HCT116 (cell line): ENCODE measurements around the gene ALKBH4.
"Not testable (repeated sequence)": the region's sequence is repeated elsewhere in the genome, so short reads cannot be mapped to it uniquely, and the experiment has no call there.

ENCODE experiments used
- CTCF ChIP-seq, 3 experiments: fragments of 200-600 bp in 1 of 3; sonication (generic) in 1 of 3; IDR thresholded peaks in 2 of 3; conservative IDR thresholded peaks in 1 of 3; 2 replicates each; pipeline ENCODE4 v1.5.1; 2012 to 2017; ENCODE audit warnings: low read depth in 2 of 3, low read length in 2 of 3, antibody characterized with exemption in 1 of 3, borderline replicate concordance in 1 of 3, control low read depth in 1 of 3, mild to moderate bottlenecking in 1 of 3, mixed read lengths in 1 of 3, mixed run types in 1 of 3, moderate library complexity in 1 of 3; ENCODE audit not compliant: insufficient read depth in 1 of 3
- MAX ChIP-seq: IDR thresholded peaks from 2 replicates; pipeline ENCODE4 v1.6.1; 2012

- not testable (repeated sequence) for TF ChIP-seq CTCF (IDR thresholded peaks at IDR 0.05 in 2 of 3, conservative IDR thresholded peaks at IDR 0.05 in 1 of 3; ENCODE audit: borderline replicate concordance in 1 of 3, insufficient read depth in 1 of 3, low read depth in 2 of 3, low read length in 2 of 3); MAX
These were observed 45.9 kb upstream of the ALKBH4 start for GRCh38 chr7:102510575-102510974.
